HepG2 (cell line): ENCODE data around the gene IPO13. TPM values are rescaled to one million over a fixed set of nuclear protein-coding genes. Genes with fewer than 3 reads are reported as not detected.

Source experiments
- AGO2 ChIP-seq: fragments of 200-400 bp; formaldehyde crosslinking; optimal IDR thresholded peaks from 2 replicates; pipeline ENCODE3; 2017; ENCODE audit warnings: mild to moderate bottlenecking, low read depth, low read length, moderate library complexity
- DMAP1 ChIP-seq: IDR thresholded peaks from 2 replicates; pipeline ENCODE4 v1.6.1; 2016
- POLR2AphosphoS5 ChIP-seq: IDR thresholded peaks from 2 replicates; pipeline ENCODE4 v1.6.1; 2012; ENCODE audit warnings: low read depth, low read length
- REPIN1 ChIP-seq: sonication (generic); formaldehyde crosslinking; IDR thresholded peaks from 2 replicates; pipeline ENCODE4 v1.8.0; 2022; ENCODE audit warnings: missing genetic modification reagents, low read depth, mild to moderate bottlenecking, borderline replicate concordance
- TARDBP ChIP-seq: sonication (generic); formaldehyde crosslinking; IDR thresholded peaks from 2 replicates; pipeline ENCODE4 v1.8.0; 2022; ENCODE audit warnings: mild to moderate bottlenecking, missing genetic modification reagents
- TCF12 ChIP-seq, 2 experiments: fragments of 450-650 bp in 1 of 2; sonication (generic) in 1 of 2; formaldehyde crosslinking in 1 of 2; IDR thresholded peaks; 2 replicates each; pipeline versions ENCODE4 v1.6.1 to v1.8.0; 2017 to 2022; ENCODE audit warnings: antibody characterized with exemption in 1 of 2, mild to moderate bottlenecking in 1 of 2, missing genetic modification reagents in 1 of 2, moderate library complexity in 1 of 2
- ZBTB7A ChIP-seq: sonication (generic); formaldehyde crosslinking; IDR thresholded peaks from 2 replicates; pipeline ENCODE4 v1.8.0; 2022; ENCODE audit warnings: mild to moderate bottlenecking, missing genetic modification reagents
- ZKSCAN5 ChIP-seq: sonication (generic); formaldehyde crosslinking; IDR thresholded peaks from 2 replicates; pipeline ENCODE4 v1.5.1; 2020; ENCODE audit warnings: mild to moderate bottlenecking, missing genetic modification reagents
- ZNF256 ChIP-seq: sonication (generic); formaldehyde crosslinking; conservative IDR thresholded peaks from 2 replicates; pipeline ENCODE4 v1.4.0; 2020; ENCODE audit warnings: missing genetic modification reagents
- ZNF550 ChIP-seq: sonication (generic); formaldehyde crosslinking; IDR thresholded peaks from 2 replicates; pipeline ENCODE4 v1.4.0; 2020; ENCODE audit warnings: mild to moderate bottlenecking, missing genetic modification reagents, borderline replicate concordance
- ZNF563 ChIP-seq: sonication (generic); formaldehyde crosslinking; IDR thresholded peaks from 2 replicates; pipeline ENCODE4 v1.8.0; 2022; ENCODE audit warnings: mild to moderate bottlenecking, moderate library complexity, missing genetic modification reagents
- ZNF724P ChIP-seq: sonication (generic); formaldehyde crosslinking; IDR thresholded peaks from 2 replicates; pipeline ENCODE4 v1.8.0; 2022; ENCODE audit warnings: missing genetic modification reagents, borderline replicate concordance
- ZNF768 ChIP-seq: sonication (generic); formaldehyde crosslinking; IDR thresholded peaks from 2 replicates; pipeline ENCODE4 v1.4.0; 2020; ENCODE audit warnings: missing genetic modification reagents
- ZNF772 ChIP-seq: sonication (generic); formaldehyde crosslinking; IDR thresholded peaks from 2 replicates; pipeline ENCODE4 v1.5.0; 2020; ENCODE audit warnings: mild to moderate bottlenecking, missing genetic modification reagents
- ZNF839 ChIP-seq: sonication (generic); formaldehyde crosslinking; IDR thresholded peaks from 2 replicates; pipeline ENCODE4 v1.4.0; 2020; ENCODE audit warnings: missing genetic modification reagents, mild to moderate bottlenecking, borderline replicate concordance
- polyA plus RNA-seq, 8 experiments: library from polyadenylated mRNA; depleted of rRNA in 3 of 8; stranded (reverse) in 7 of 8; unstranded in 1 of 8; fragments of >200 nt; fragmentation: Illumina TruSeq in 4 of 8; extraction: Trizol in 4 of 8; gene quantifications; 2 replicates each; pipeline versions ENCODE4 v1.2.1 to v1.2.3, GENCODE V29; 2011 to 2016; ENCODE audit warnings: low read depth in 4 of 8, missing spikeins in 1 of 8, mixed read lengths in 1 of 8; ENCODE audit not compliant: insufficient read depth in 1 of 8
- total RNA-seq, 5 experiments: library from RNA; depleted of rRNA; stranded (reverse); fragments of >200 nt; fragmentation: Illumina TruSeq; extraction: Trizol; gene quantifications; 2 replicates each; pipeline ENCODE4 v1.2.3, GENCODE V29; 2016; ENCODE audit warnings: low read depth in 1 of 5
- TF ChIP-seq, protein P1 (sequence below): IDR thresholded peaks from 2 replicates; pipeline ENCODE4 v1.4.0; 2020; ENCODE audit warnings: mild to moderate bottlenecking, missing genetic modification reagents
- TF ChIP-seq, protein P2 (sequence below): sonication (generic); formaldehyde crosslinking; IDR thresholded peaks from 2 replicates; pipeline ENCODE4 v1.4.0; 2020; ENCODE audit warnings: mild to moderate bottlenecking, missing genetic modification reagents
- TF ChIP-seq, protein P3 (sequence below): sonication (generic); formaldehyde crosslinking; IDR thresholded peaks from 2 replicates; pipeline ENCODE4 v1.8.0; 2023; ENCODE audit warnings: mild to moderate bottlenecking, missing genetic modification reagents
- TF ChIP-seq, protein P4 (sequence below): sonication (generic); formaldehyde crosslinking; IDR thresholded peaks from 2 replicates; pipeline ENCODE4 v1.5.1; 2020; ENCODE audit warnings: mild to moderate bottlenecking, missing genetic modification reagents, borderline replicate concordance

Gene IPO13
- total and polyA plus RNA-seq, 2 of the 13 experiments (the other 11 are each of a cell fraction or from before 2014, with no cell fraction given) = 12.9 to 15.6 TPM

DNA sequence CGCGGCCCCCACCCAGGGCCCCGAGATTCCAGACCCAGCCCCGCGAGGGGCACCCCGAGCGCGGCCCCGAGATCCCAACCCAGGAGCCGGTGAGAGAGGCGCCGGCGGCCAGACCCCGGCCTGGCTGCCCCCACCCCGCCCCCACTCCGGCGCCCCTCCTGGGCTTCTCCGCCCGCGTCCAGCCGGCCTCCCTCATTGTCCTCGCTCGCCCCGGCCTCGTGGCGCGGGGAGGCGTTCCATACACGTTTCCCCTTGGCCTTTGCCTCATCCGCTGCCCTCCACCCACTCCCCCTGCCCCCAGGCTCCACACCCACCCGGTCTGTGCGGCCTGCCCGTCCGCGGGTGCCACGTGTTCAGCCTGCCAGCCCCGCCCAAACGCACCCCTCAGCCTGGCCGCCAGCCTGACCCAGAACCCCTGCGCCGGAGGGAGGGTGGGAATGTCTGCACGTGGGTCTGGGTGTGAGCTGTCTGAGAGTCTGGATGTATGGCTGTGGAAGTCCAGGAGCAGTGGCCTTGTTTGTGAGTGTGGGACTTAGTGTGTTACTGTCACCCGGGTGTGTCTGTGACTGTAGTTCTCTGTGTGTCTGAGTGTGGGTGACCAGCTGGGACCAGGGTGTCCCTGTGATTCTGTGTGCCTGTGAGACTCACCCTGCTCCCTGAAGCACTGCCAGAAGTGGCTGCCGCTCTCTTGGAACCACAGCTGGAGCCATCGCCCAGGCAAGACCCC lies 32.9 kb downstream of the IPO13 start (continued):
- TF ChIP-seq ZNF772 (CRISPR knock-in tag) (peak; percentile 73; the same call in 1 of the 2 replicates), ZNF724P (CRISPR knock-in tag) (peak; percentile 53; the same call in 1 of the 2 replicates), TARDBP (CRISPR knock-in tag) (peak; percentile 21; the same call in 1 of the 2 replicates), ZNF563 (CRISPR knock-in tag) (no peak), ZNF550 (CRISPR knock-in tag) (no peak), DMAP1 (peak; percentile 97), ZNF256 (no peak), ZBTB7A (CRISPR knock-in tag) (no peak), ZNF839 (CRISPR knock-in tag) (peak; percentile 67; the same call in 1 of the 2 replicates), TCF12 (IDR thresholded peaks at IDR 0.05) (no peak), TCF12 (CRISPR knock-in tag; IDR thresholded peaks at IDR 0.05) (0 out of 2 replicates have a peak, but pooled peaks have one; percentile 73), ZKSCAN5 (CRISPR knock-in tag) (no peak), REPIN1 (peak; percentile 50; the same call in 1 of the 2 replicates), ZNF768 (CRISPR knock-in tag) (peak; percentile 20; the same call in 1 of the 2 replicates), AGO2 (peak; percentile 27), POLR2AphosphoS5 (peak; percentile 28)
- TF ChIP-seq, protein P1, sequence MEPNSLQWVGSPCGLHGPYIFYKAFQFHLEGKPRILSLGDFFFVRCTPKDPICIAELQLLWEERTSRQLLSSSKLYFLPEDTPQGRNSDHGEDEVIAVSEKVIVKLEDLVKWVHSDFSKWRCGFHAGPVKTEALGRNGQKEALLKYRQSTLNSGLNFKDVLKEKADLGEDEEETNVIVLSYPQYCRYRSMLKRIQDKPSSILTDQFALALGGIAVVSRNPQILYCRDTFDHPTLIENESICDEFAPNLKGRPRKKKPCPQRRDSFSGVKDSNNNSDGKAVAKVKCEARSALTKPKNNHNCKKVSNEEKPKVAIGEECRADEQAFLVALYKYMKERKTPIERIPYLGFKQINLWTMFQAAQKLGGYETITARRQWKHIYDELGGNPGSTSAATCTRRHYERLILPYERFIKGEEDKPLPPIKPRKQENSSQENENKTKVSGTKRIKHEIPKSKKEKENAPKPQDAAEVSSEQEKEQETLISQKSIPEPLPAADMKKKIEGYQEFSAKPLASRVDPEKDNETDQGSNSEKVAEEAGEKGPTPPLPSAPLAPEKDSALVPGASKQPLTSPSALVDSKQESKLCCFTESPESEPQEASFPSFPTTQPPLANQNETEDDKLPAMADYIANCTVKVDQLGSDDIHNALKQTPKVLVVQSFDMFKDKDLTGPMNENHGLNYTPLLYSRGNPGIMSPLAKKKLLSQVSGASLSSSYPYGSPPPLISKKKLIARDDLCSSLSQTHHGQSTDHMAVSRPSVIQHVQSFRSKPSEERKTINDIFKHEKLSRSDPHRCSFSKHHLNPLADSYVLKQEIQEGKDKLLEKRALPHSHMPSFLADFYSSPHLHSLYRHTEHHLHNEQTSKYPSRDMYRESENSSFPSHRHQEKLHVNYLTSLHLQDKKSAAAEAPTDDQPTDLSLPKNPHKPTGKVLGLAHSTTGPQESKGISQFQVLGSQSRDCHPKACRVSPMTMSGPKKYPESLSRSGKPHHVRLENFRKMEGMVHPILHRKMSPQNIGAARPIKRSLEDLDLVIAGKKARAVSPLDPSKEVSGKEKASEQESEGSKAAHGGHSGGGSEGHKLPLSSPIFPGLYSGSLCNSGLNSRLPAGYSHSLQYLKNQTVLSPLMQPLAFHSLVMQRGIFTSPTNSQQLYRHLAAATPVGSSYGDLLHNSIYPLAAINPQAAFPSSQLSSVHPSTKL (CRISPR knock-in tag) = 0 out of 2 replicates have a peak, but pooled peaks have one; percentile 14
- TF ChIP-seq, protein P2, sequence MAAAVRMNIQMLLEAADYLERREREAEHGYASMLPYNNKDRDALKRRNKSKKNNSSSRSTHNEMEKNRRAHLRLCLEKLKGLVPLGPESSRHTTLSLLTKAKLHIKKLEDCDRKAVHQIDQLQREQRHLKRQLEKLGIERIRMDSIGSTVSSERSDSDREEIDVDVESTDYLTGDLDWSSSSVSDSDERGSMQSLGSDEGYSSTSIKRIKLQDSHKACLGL (CRISPR knock-in tag) = 0 out of 2 replicates have a peak, but pooled peaks have one; percentile 75
- TF ChIP-seq, protein P3, sequence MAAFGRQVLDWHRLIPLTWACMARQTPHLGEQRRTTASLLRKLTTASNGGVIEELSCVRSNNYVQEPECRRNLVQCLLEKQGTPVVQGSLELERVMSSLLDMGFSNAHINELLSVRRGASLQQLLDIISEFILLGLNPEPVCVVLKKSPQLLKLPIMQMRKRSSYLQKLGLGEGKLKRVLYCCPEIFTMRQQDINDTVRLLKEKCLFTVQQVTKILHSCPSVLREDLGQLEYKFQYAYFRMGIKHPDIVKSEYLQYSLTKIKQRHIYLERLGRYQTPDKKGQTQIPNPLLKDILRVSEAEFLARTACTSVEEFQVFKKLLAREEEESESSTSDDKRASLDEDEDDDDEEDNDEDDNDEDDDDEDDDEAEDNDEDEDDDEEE (CRISPR knock-in tag) = no peak
- TF ChIP-seq, protein P4, sequence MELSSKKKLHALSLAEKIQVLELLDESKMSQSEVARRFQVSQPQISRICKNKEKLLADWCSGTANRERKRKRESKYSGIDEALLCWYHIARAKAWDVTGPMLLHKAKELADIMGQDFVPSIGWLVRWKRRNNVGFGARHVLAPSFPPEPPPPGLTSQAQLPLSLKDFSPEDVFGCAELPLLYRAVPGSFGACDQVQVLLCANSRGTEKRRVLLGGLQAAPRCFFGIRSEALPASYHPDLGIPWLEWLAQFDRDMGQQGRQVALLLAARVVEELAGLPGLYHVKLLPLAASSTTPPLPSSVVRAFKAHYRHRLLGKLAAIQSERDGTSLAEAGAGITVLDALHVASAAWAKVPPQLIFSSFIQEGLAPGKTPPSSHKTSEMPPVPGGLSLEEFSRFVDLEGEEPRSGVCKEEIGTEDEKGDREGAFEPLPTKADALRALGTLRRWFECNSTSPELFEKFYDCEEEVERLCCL = no peak
